Fibroblast of gingiva (primary cell): ENCODE data around the gene RAPGEF5.
A peak's percentile ranks its signal among the peaks of the same experiment; 100 is the strongest.

Source experiments
- DNase-seq: peaks from one replicate; pipeline ENCODE4 v3.0.0-alpha.2; 2011; ENCODE audit warnings: low read depth

Gene RAPGEF5

GRCh38 chr7:22256541-22257096 lies 100.3 kb downstream of the RAPGEF5 start:
- DNase-seq = no peak

- DNase-seq = no peak
Observed at GRCh38 chr7:22255834-22256233, 101.1 kb downstream of the RAPGEF5 start.

- DNase-seq = no peak
Observed at GRCh38 chr7:22255342-22255741, 101.6 kb downstream of the RAPGEF5 start.

- no peak for DNase-seq
Observed at GRCh38 chr7:22252936-22253536, 103.9 kb downstream of the RAPGEF5 start.

GRCh38 chr7:22252016-22252415 lies 104.9 kb downstream of the RAPGEF5 start:
- no peak for DNase-seq

- no peak for DNase-seq
Observed at GRCh38 chr7:22251281-22251680, 105.7 kb downstream of the RAPGEF5 start.

- no peak for DNase-seq
Observed at GRCh38 chr7:22250390-22250789, 106.6 kb downstream of the RAPGEF5 start.

- no peak for DNase-seq
Observed at GRCh38 chr7:22248111-22248809, 108.7 kb downstream of the RAPGEF5 start.

- DNase-seq = no peak
Observed at GRCh38 chr7:22241805-22242390, 115.1 kb downstream of the RAPGEF5 start.

GRCh38 chr7:22240904-22241571 lies 115.9 kb downstream of the RAPGEF5 start:
- DNase-seq = no peak

- peak; percentile 29 for DNase-seq
Observed at GRCh38 chr7:22238354-22239311, 118.3 kb downstream of the RAPGEF5 start.

GRCh38 chr7:22235134-22235533 lies 121.8 kb downstream of the RAPGEF5 start:
- no peak for DNase-seq

GRCh38 chr7:22234227-22234626 lies 122.7 kb downstream of the RAPGEF5 start:
- no peak for DNase-seq

- no peak for DNase-seq
Observed at GRCh38 chr7:22231806-22232205, 125.1 kb downstream of the RAPGEF5 start.

- DNase-seq = no peak
Observed at GRCh38 chr7:22231141-22231540, 125.8 kb downstream of the RAPGEF5 start.

- DNase-seq = no peak
Observed at GRCh38 chr7:22230238-22230637, 126.7 kb downstream of the RAPGEF5 start.

GRCh38 chr7:22229148-22229547 lies 127.8 kb downstream of the RAPGEF5 start:
- no peak for DNase-seq

GRCh38 chr7:22223807-22224206 lies 133.1 kb downstream of the RAPGEF5 start:
- DNase-seq = peak; percentile 70

GRCh38 chr7:22220941-22221340 lies 136.0 kb downstream of the RAPGEF5 start:
- DNase-seq = no peak

GRCh38 chr7:22219739-22220493 lies 137.0 kb downstream of the RAPGEF5 start:
- no peak for DNase-seq

GRCh38 chr7:22219036-22219435 lies 137.9 kb downstream of the RAPGEF5 start:
- no peak for DNase-seq
